ENCODE results near the gene TIMP3.
"Not testable (repeated sequence)": the region's sequence is repeated elsewhere in the genome, so short reads cannot be mapped to it uniquely, and the experiment has no call there.

The TIMP3 gene

GRCh38 chr22:32861330-32861729 lies 59.8 kb downstream of the TIMP3 start:
- no peak for DNase-seq
- in situ Hi-C loops (cut with HindIII; ENCODE audit: low pct_ligation_motif_present, low pct_unique_long_range_greater_than_20kb, low sequenced_read_pairs) = no loop called here

DNA sequence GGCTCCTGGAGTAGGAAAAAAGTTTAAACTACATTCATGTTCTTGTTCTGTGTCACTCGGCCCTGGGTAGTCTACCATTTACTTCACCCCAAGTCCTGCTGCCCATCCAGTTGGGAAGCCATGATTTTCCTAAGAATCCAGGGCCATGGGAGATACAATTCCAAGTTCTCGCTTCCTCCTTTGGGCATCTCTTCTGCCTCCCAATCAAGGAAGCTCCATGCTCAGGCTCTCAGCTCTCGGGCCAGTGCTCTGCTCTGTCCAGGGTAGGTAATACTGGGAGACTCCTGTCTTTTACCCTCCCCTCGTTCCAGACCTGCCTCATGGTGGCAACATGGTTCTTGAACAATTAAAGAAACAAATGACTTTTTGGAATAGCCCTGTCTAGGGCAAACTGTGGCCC lies 60.6 kb downstream of the TIMP3 start:
- DNase-seq = no peak
- in situ Hi-C loops (cut with HindIII; ENCODE audit: low pct_ligation_motif_present, low pct_unique_long_range_greater_than_20kb, low sequenced_read_pairs) = no loop called here

DNA sequence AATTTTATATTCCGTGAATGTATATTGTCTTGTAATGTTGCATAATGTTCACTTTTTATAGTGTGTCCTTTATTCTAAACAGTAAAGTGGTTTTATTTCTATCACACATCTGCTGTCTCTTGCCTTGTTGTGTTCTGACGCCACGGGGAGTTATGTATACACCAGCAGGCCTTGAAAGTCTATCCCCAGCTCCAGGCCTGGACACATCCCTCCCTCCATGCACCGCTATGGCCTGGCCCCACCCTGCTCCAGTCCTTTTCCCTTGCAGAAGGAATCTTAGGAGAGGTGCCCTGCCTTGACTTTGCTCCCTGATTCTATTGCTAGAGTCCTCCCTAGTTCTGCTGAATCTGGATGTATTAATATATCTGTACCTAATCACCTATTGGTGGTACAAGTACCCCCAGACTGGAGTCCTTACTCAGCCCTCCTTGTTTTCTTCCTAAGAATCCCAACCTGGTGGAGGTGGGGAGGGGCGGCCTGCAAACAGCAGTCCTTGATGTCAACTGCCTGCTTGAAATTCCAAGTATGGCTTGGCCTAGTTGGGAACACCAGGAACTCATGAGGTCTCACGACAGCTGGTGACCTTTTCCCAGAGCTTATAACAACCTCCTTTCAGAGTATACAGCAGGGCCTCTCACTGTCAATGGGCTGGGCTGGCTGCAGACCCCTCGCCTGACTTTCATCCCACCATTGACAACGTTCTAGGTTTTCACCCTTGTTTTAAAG lies 61.6 kb downstream of the TIMP3 start:
- DNase-seq = no peak
- in situ Hi-C loops (cut with HindIII; ENCODE audit: low pct_ligation_motif_present, low pct_unique_long_range_greater_than_20kb, low sequenced_read_pairs) = no loop called here

DNA sequence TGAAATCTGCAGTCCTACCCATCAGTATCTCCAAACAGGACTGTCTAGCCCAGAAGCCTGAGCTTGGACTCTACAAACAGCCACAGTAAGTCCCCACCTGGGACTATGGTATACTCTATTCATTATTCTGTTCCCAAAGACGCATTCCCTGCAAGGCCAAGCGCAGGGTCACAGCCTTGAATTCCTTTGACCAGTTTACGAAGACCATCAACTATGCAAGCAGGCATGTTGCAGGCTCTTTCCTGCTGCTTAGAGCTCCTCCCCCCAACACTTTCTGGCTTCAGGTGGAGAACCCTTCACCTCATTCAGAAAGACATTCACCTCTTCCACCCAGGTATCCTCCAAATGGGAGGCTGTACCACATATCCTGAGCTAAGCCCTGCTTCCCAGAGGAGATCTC lies 62.5 kb downstream of the TIMP3 start:
- in situ Hi-C loops (cut with HindIII; ENCODE audit: low pct_ligation_motif_present, low pct_unique_long_range_greater_than_20kb, low sequenced_read_pairs) = no loop called here
- no peak for DNase-seq

DNA sequence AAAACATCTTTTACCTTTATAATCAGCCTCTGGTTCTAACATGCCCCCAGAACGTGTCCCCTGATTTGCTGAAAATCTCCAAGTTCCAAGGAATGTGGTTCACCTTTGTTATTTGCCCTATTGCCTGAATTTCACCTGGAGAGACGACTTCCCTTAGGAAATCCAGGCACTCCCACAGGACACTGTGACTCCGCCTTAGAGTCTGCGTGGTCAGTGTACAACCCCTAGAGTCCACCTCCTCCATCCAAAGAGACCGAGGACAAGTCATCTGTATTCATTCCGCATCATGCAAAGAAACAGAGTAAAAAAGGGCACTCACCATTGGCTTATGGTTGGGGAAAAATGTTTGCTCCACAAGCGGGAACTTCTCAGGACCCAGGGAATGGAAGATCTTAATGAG lies 63.1 kb downstream of the TIMP3 start:
- in situ Hi-C loops (cut with HindIII; ENCODE audit: low pct_ligation_motif_present, low pct_unique_long_range_greater_than_20kb, low sequenced_read_pairs) = no loop called here
- no peak for DNase-seq

DNA sequence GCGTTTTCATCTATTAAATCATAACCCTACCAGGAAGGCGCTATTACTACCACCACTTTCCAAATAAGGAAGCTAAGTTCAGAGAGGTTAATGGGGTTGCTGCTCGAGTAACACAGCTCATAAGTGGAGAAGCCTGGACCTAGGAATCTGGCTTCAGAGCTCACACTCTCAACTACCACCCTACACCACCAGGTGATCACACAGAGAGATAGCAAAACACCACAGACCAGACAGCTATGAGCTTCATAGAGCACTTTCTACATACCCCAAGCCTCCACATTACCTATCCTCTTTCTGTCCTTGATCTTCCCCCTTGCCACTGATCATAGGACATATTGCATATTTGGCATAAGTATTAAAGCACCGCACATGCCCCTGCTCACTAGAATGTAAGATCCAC lies 65.4 kb downstream of the TIMP3 start:
- no peak for DNase-seq
- in situ Hi-C loops (cut with HindIII; ENCODE audit: low pct_ligation_motif_present, low pct_unique_long_range_greater_than_20kb, low sequenced_read_pairs) = no loop called here

DNA sequence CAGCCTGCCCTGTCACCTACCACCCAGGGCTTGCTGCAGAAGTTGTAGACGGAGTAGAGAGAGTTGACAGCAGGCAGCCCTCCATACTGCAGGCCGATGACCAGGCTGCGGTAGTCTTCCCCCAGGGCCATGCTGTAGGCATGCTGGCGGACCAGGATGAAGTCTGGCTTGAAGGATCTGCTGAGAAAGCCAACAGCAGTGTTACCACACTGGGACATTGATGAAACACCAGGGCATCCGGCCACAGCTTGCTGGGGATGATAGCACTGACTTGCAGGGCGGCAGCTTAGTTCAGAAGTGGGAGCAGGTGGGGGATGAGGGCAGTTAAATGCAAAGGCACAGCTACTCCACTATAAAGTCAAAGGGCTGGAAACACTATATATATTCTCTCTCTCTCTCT lies 67.4 kb downstream of the TIMP3 start:
- in situ Hi-C loops (cut with HindIII; ENCODE audit: low pct_ligation_motif_present, low pct_unique_long_range_greater_than_20kb, low sequenced_read_pairs) = no loop called here
- DNase-seq = no peak

- in situ Hi-C loops (cut with HindIII; ENCODE audit: low pct_ligation_motif_present, low pct_unique_long_range_greater_than_20kb, low sequenced_read_pairs) = no loop called here
- DNase-seq = no peak
These were observed 69.0 kb downstream of the TIMP3 start for GRCh38 chr22:32870474-32870873.

DNA sequence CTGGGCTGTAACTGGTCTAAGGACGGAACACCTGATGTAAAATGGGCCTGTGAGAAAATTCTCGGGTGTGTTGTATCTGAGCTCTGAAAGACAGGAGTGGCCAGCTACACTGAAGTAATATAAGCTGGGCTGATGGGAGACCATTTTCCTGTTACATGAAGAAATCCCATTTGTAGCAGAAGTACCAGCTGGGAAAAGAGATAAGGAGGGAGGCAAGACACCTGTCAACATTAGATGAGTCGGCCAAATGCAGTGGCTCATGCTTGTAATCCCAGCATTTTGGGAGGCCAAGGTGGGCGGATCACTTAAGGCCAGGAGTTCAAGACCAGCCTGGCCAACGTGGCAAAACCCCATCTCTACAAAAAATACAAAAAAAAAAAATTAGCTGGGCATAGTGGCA lies 72.1 kb downstream of the TIMP3 start:
- DNase-seq; in situ Hi-C loops (cut with HindIII; ENCODE audit: low pct_ligation_motif_present, low pct_unique_long_range_greater_than_20kb, low sequenced_read_pairs): not testable (repeated sequence)

DNA sequence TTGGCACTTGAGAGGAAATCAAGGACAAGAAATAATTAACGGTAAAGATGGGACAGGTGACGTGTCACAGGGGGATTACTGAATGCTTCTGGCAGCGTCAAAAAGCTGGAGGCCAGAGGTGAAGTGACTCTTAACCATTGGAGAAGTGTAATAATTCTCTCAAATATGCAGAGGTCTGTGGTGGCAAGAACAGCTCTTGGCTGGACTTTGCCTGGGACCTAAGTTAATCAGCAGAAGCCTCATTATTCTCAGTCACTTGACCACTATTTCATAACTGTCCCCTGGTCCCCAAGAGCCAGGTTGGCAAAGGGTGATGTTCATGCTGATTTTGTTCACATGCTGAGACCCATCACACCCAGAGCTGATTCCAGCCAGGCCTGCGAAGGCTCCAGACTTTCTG lies 72.9 kb downstream of the TIMP3 start:
- in situ Hi-C loops (cut with HindIII; ENCODE audit: low pct_ligation_motif_present, low pct_unique_long_range_greater_than_20kb, low sequenced_read_pairs) = no loop called here
- DNase-seq = no peak

DNA sequence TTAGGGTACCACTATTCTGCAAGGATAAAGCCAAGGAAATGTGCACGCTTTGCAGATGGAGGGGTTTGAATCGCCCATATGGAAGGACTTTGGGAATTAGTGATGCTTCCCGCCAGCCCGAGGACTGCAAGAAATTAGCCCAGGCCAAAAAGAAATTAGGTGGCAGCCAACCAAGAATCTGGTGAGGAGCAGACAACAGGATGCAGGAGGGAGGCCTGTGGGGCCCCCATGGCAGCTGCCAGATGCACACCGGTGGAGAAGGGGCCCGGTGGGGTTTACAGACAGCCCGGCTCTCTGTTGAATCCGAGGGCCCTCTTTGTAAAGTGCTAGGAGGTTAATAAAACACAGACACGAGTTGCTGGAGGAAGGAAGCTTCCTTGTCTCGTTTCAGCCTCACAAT lies 73.5 kb downstream of the TIMP3 start:
- in situ Hi-C loops (cut with HindIII; ENCODE audit: low pct_ligation_motif_present, low pct_unique_long_range_greater_than_20kb, low sequenced_read_pairs) = no loop called here
- DNase-seq = no peak

DNA sequence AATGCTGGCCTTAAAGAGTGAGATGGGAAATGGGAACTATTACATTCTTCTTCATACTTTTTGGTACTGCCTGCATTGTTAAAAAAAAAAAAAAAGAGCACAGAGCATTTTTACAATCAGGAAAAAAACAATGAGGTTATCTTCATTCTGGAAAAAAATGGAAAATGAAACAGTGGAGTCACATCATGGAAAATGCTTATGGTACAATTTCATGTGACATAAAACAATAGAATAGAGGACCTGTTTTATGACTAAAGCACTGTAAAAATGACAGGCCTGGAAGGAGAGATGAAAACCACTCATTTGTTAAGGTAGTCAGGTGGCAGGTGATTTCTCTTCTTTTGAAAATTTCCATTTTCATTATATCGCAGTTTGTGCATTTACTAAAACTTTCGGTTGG lies 75.0 kb downstream of the TIMP3 start:
- no peak for DNase-seq
- in situ Hi-C loops (cut with HindIII; ENCODE audit: low pct_ligation_motif_present, low pct_unique_long_range_greater_than_20kb, low sequenced_read_pairs) = no loop called here

GRCh38 chr22:32877196-32877595 lies 75.7 kb downstream of the TIMP3 start:
- in situ Hi-C loops (cut with HindIII; ENCODE audit: low pct_ligation_motif_present, low pct_unique_long_range_greater_than_20kb, low sequenced_read_pairs) = no loop called here

GRCh38 chr22:32879550-32879949 lies 78.0 kb downstream of the TIMP3 start:
- in situ Hi-C loops (cut with HindIII; ENCODE audit: low pct_ligation_motif_present, low pct_unique_long_range_greater_than_20kb, low sequenced_read_pairs) = no loop called here
- DNase-seq = no peak

More at GRCh38 chr22:32877196-32877595, 75.7 kb downstream of the TIMP3 start:
- DNase-seq = no peak

DNA sequence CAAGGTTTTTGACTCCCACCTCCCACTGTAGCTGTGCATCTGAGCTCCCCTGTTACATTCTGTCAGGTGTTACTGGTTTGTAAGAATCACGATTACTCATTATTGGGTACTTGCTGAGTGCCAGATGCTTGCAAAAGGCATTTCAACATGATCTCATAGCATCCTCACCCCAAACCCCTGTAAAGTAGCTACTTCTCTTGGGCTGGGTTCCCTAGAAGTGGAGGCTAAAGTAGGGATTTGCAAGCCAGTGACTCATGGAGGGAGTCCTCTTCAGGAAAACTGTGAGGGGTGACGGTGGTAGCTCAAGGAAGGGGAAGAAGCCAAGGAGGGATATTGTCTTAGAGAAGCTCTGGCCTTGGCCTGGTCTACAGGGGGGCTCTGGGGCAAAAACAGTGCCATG lies 78.6 kb downstream of the TIMP3 start:
- DNase-seq = no peak
- in situ Hi-C loops (cut with HindIII; ENCODE audit: low pct_ligation_motif_present, low pct_unique_long_range_greater_than_20kb, low sequenced_read_pairs) = no loop called here

- in situ Hi-C loops (cut with HindIII; ENCODE audit: low pct_ligation_motif_present, low pct_unique_long_range_greater_than_20kb, low sequenced_read_pairs) = no loop called here
- no peak for DNase-seq
These were observed 79.0 kb downstream of the TIMP3 start for GRCh38 chr22:32880505-32880892.

- no peak for DNase-seq
- in situ Hi-C loops (cut with HindIII; ENCODE audit: low pct_ligation_motif_present, low pct_unique_long_range_greater_than_20kb, low sequenced_read_pairs) = no loop called here
These were observed 79.5 kb downstream of the TIMP3 start for GRCh38 chr22:32880893-32881596.

DNA sequence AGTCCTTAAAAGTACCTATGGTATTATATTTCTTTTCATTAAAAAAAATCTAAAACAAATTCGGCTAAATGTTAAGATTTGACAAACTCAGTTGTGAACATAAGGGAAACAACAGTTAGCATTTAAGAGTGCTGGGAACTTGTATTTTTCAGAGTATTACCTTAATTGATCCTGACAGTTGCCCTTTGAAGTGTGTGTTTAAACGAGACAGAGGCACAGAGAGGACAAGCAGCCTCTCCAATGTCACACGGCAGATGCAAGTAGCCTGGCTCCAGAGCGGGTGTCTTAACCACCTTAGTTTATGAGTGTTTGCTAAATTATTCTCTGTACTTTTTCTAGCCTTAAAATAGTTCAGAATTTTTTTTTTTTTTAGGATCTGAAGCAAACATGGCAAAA lies 80.9 kb downstream of the TIMP3 start:
- in situ Hi-C loops (cut with HindIII; ENCODE audit: low pct_ligation_motif_present, low pct_unique_long_range_greater_than_20kb, low sequenced_read_pairs) = no loop called here
- DNase-seq = no peak

DNA sequence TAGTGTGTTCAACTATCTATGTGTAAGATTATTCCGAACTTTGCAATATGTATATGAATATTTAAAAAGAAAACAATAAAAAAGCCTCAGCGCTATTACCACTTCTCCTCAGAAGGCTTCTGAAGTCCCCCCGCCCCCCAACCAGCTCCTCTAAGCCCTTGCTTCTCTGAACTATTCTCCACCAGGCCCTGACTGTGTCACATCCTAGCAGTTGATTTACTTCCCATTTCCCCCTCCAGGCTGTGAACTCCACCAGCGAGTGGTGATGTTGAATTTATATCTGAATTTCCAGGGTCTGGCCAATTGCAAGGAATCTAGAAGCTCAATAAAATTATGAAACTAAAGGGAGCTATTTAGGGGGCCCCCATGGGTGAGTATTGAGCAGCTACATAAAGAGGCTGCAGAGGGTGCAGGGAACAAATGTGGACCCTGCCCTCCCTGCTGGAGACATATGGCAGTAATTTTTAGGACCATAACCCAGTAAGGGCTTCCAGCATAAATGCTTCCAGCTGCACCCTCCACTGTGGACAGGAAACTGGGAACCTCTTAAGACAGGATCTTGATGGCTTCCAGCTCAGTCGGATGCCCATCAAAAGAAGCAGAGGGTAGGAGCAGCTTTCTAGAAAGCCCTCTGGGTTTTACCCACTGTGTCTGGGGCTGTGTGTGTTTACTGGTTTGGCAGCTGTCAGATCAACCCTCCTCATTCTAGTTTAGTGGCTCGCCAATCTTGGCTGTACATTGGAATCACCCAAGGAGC lies 81.4 kb downstream of the TIMP3 start:
- in situ Hi-C loops (cut with HindIII; ENCODE audit: low pct_ligation_motif_present, low pct_unique_long_range_greater_than_20kb, low sequenced_read_pairs) = no loop called here
- DNase-seq = no peak

Measured in ACHN (cell line).